HEK293 (cell line): ENCODE data around the gene SLC12A1.

Source experiments
- CTCF ChIA-PET: fragments of 350-600 bp; formaldehyde crosslinking; extraction: SDS; loops from one replicate; lab custom pipeline; 2021; ENCODE audit warnings: antibody characterized with exemption; lab: Yijun Ruan, JAX
- POLR2A ChIA-PET: fragments of 300-600 bp; formaldehyde crosslinking; extraction: SDS; loops from one replicate; lab custom pipeline; 2020; ENCODE audit warnings: antibody characterized with exemption, inconsistent platforms; lab: Yijun Ruan, JAX
- H3K27ac ChIP-seq: fragments of 200-500 bp; sonication (Bioruptor generic); 2 replicates; pipeline ENCODE4 v1.5.1; 2014; ENCODE audit warnings: low read depth, low read length, control low read depth, inconsistent platforms; ENCODE audit errors: extremely low read depth
- H3K36me3 ChIP-seq, 2 experiments: fragments of 200-500 bp in 1 of 2; sonication (Bioruptor generic) in 1 of 2; 1 replicate in 1 of 2; 2 replicates in 1 of 2; pipeline ENCODE4 v1.5.1; 2014 to 2017; ENCODE audit warnings: inconsistent platforms in 2 of 2, low read length in 2 of 2; ENCODE audit not compliant: control insufficient read depth in 2 of 2, insufficient read depth in 1 of 2
- H3K4me1 ChIP-seq: fragments of 200-500 bp; sonication (Bioruptor generic); 2 replicates; pipeline ENCODE4 v1.5.1; 2014; ENCODE audit warnings: mild to moderate bottlenecking, low read length, inconsistent platforms; ENCODE audit not compliant: control insufficient read depth, insufficient read depth
- H3K4me3 ChIP-seq: 2 replicates; pipeline ENCODE4 v1.5.1; 2011; ENCODE audit warnings: low read depth, mild to moderate bottlenecking, control low read depth, low read length, moderate library complexity
- H3K9me3 ChIP-seq: fragments of 200-500 bp; sonication (Bioruptor generic); 2 replicates; pipeline ENCODE4 v1.5.1; 2014; ENCODE audit warnings: low read depth, low read length, inconsistent platforms; ENCODE audit not compliant: control insufficient read depth, insufficient read depth
- BCL11A ChIP-seq: fragments of 450-650 bp; formaldehyde crosslinking; IDR thresholded peaks from 2 replicates; pipeline ENCODE4 v1.5.1; 2016; ENCODE audit warnings: low read depth, missing biosample characterization, missing genetic modification characterization
- GFI1B ChIP-seq: fragments of 450-650 bp; formaldehyde crosslinking; IDR thresholded peaks from 2 replicates; pipeline ENCODE4 v1.5.1; 2016; ENCODE audit warnings: missing biosample characterization, missing genetic modification characterization
- KLF16 ChIP-seq: fragments of 450-650 bp; formaldehyde crosslinking; IDR thresholded peaks from 2 replicates; pipeline ENCODE4 v1.5.1; 2017; ENCODE audit warnings: missing biosample characterization, missing genetic modification characterization
- PRDM10 ChIP-seq: fragments of 450-650 bp; formaldehyde crosslinking; IDR thresholded peaks from 2 replicates; pipeline ENCODE4 v1.5.1; 2016; ENCODE audit warnings: missing biosample characterization, missing genetic modification characterization
- ZBTB10 ChIP-seq: fragments of 450-650 bp; formaldehyde crosslinking; IDR thresholded peaks from 2 replicates; pipeline ENCODE4 v1.5.1; 2016; ENCODE audit warnings: missing biosample characterization, missing genetic modification characterization
- ZBTB49 ChIP-seq: fragments of 450-650 bp; formaldehyde crosslinking; IDR thresholded peaks from 2 replicates; pipeline ENCODE4 v1.5.1; 2016; ENCODE audit warnings: missing biosample characterization, missing genetic modification characterization, low read depth
- ZFP3 ChIP-seq: fragments of 450-650 bp; formaldehyde crosslinking; IDR thresholded peaks from 2 replicates; pipeline ENCODE4 v1.5.1; 2016; ENCODE audit warnings: low read depth, missing biosample characterization, missing genetic modification characterization
- ZNF157 ChIP-seq: fragments of 450-650 bp; formaldehyde crosslinking; IDR thresholded peaks from 2 replicates; pipeline ENCODE4 v1.5.1; 2016; ENCODE audit warnings: missing biosample characterization, missing genetic modification characterization
- ZNF214 ChIP-seq: fragments of 450-650 bp; formaldehyde crosslinking; IDR thresholded peaks from 2 replicates; pipeline ENCODE4 v1.5.1; 2017; ENCODE audit warnings: missing biosample characterization, mild to moderate bottlenecking, missing genetic modification characterization, borderline replicate concordance
- ZNF239 ChIP-seq: fragments of 450-650 bp; formaldehyde crosslinking; IDR thresholded peaks from 2 replicates; pipeline ENCODE4 v1.5.1; 2016; ENCODE audit warnings: missing biosample characterization, missing genetic modification characterization
- ZNF280C ChIP-seq: fragments of 450-650 bp; formaldehyde crosslinking; IDR thresholded peaks from 2 replicates; pipeline ENCODE4 v1.5.1; 2016; ENCODE audit warnings: missing biosample characterization, missing genetic modification characterization
- ZNF335 ChIP-seq: fragments of 450-650 bp; formaldehyde crosslinking; conservative IDR thresholded peaks from 2 replicates; pipeline ENCODE4 v1.5.1; 2016; ENCODE audit warnings: missing biosample characterization, missing genetic modification characterization
- ZNF426 ChIP-seq: fragments of 450-650 bp; formaldehyde crosslinking; IDR thresholded peaks from 2 replicates; pipeline ENCODE4 v1.5.1; 2017; ENCODE audit warnings: missing biosample characterization, missing genetic modification characterization, mild to moderate bottlenecking, inconsistent platforms, moderate library complexity
- ZNF510 ChIP-seq: fragments of 450-650 bp; formaldehyde crosslinking; IDR thresholded peaks from 2 replicates; pipeline ENCODE4 v1.5.1; 2018; ENCODE audit warnings: mild to moderate bottlenecking, missing genetic modification characterization, missing biosample characterization; ENCODE audit not compliant: insufficient replicate concordance
- ZNF571 ChIP-seq: fragments of 450-650 bp; formaldehyde crosslinking; IDR thresholded peaks from 2 replicates; pipeline ENCODE4 v1.5.0; 2017; ENCODE audit warnings: missing biosample characterization, missing genetic modification characterization
- ZNF677 ChIP-seq: fragments of 450-650 bp; IDR thresholded peaks from 2 replicates; pipeline ENCODE4 v1.5.0; 2018; ENCODE audit warnings: missing biosample characterization, mild to moderate bottlenecking, missing genetic modification characterization, moderate library complexity
- ZSCAN4 ChIP-seq: fragments of 450-650 bp; formaldehyde crosslinking; IDR thresholded peaks from 2 replicates; pipeline ENCODE4 v1.5.1; 2017; ENCODE audit warnings: missing biosample characterization, missing genetic modification characterization

Gene SLC12A1

GRCh38 chr15:48242535-48242934, 36.4 kb downstream of the SLC12A1 start (continued):
- TF ChIP-seq ZBTB10 = no peak
- TF ChIP-seq, all 188 proteins: peak for 0

- no peak overlapping the region for H3K27ac ChIP-seq
- CTCF ChIA-PET = no interaction called here
- TF ChIP-seq ZNF280C (tag by site-specific recombination) = no peak
- TF ChIP-seq ZNF214 (tag by site-specific recombination) = no peak
- no peak for TF ChIP-seq ZNF335 (tag by site-specific recombination)
- TF ChIP-seq ZNF677 (tag by site-specific recombination) = no peak
- TF ChIP-seq ZFP3 = no peak
- no peaks in the 10 kb centered on the region for H3K36me3 ChIP-seq
- no peaks in the 10 kb centered on the region for H3K4me1 ChIP-seq
- no peak overlapping the region for H3K4me3 ChIP-seq
- H3K9me3 ChIP-seq = no peaks in the 10 kb centered on the region
- POLR2A ChIA-PET = no interaction called here
Observed at GRCh38 chr15:48244921-48245320, 38.8 kb downstream of the SLC12A1 start.

GRCh38 chr15:48248414-48248813, 42.3 kb downstream of the SLC12A1 start:
- no peaks in the 10 kb centered on the region for H3K9me3 ChIP-seq
- H3K4me3 ChIP-seq = no peak overlapping the region
- H3K36me3 ChIP-seq = no peaks in the 10 kb centered on the region
- POLR2A ChIA-PET = no interaction called here
- no peaks in the 10 kb centered on the region for H3K4me1 ChIP-seq
- no peak overlapping the region for H3K27ac ChIP-seq
- CTCF ChIA-PET = interaction anchor here (1.1 kb wide), 1 partner anchor 30 kb away, joined by 3 read pairs; no protein-coding TSS in a partner anchor
- TF ChIP-seq ZNF571 = no peak
- no peak for TF ChIP-seq ZNF239 (tag by site-specific recombination)
- TF ChIP-seq ZNF157 (tag by site-specific recombination) = no peak
- TF ChIP-seq PRDM10 (tag by site-specific recombination) = no peak
- no peak for TF ChIP-seq BCL11A (tag by site-specific recombination)
- TF ChIP-seq ZBTB49 = no peak
- TF ChIP-seq ZNF426 (tag by site-specific recombination) = no peak
- TF ChIP-seq ZNF510 (tag by site-specific recombination) = no peak
- TF ChIP-seq ZSCAN4 (tag by site-specific recombination) = no peak
- no peak for TF ChIP-seq KLF16 (tag by site-specific recombination)
- no peak for TF ChIP-seq GFI1B (tag by site-specific recombination)
